NCI-H345 (cell line): ENCODE measurements around the gene UBASH3A.

ENCODE experiments used
- DNase-seq: peaks from one replicate; lab custom pipeline; 2025; lab: John Stamatoyannopoulos, UW

Gene UBASH3A

GRCh38 chr21:42491328-42491727 lies 87.6 kb downstream of the UBASH3A start:
- no peak for DNase-seq

GRCh38 chr21:42492201-42492600 lies 88.5 kb downstream of the UBASH3A start:
- no peak for DNase-seq

- no peak for DNase-seq
These were observed 89.7 kb downstream of the UBASH3A start for GRCh38 chr21:42493109-42494060.

GRCh38 chr21:42495027-42495426 lies 91.3 kb downstream of the UBASH3A start:
- DNase-seq, result no peak

- DNase-seq, result no peak
These were observed 92.0 kb downstream of the UBASH3A start for GRCh38 chr21:42495765-42496119.

GRCh38 chr21:42496120-42496838 lies 92.6 kb downstream of the UBASH3A start, which contains the start of gene RSPH1:
Gene RSPH1, minus strand, starts transcription at chr21:42496224. Its CDS starts 38 bp downstream, at chr21:42496186.
- peak; percentile 100 for DNase-seq

GRCh38 chr21:42496839-42497202 lies 93.1 kb downstream of the UBASH3A start:
- peak; percentile 47 for DNase-seq
